HG03280 (cell line): ENCODE measurements around the gene SLC6A13.

Source experiments
- ATAC-seq: cut with Tn5 transposase; IDR thresholded peaks from one replicate; pipeline ENCODE4 v1.9.1; 2021; ENCODE audit warnings: mild to moderate bottlenecking, moderate library complexity; ENCODE audit not compliant: unreplicated experiment

Gene SLC6A13

GRCh38 chr12:234891-235415 lies 27.7 kb downstream of the SLC6A13 start:
- no peak for ATAC-seq

GRCh38 chr12:234019-234418 lies 28.6 kb downstream of the SLC6A13 start:
- ATAC-seq: no peak

- no peak for ATAC-seq
Measured at GRCh38 chr12:233615-233968, 29.0 kb downstream of the SLC6A13 start.

- no peak for ATAC-seq
Measured at GRCh38 chr12:232731-233614, 29.7 kb downstream of the SLC6A13 start.

- ATAC-seq: no peak
Measured at GRCh38 chr12:230925-231671, 31.5 kb downstream of the SLC6A13 start.

- no peak for ATAC-seq
Measured at GRCh38 chr12:229441-230191, 33.0 kb downstream of the SLC6A13 start.

GRCh38 chr12:228846-229200 lies 33.8 kb downstream of the SLC6A13 start:
- no peak for ATAC-seq

- ATAC-seq: no peak
Measured at GRCh38 chr12:227923-228845, 34.5 kb downstream of the SLC6A13 start.

GRCh38 chr12:227286-227915 lies 35.2 kb downstream of the SLC6A13 start:
- ATAC-seq: no peak

- ATAC-seq: no peak
Measured at GRCh38 chr12:226401-226800, 36.2 kb downstream of the SLC6A13 start.

- ATAC-seq: no peak
Measured at GRCh38 chr12:225012-225411, 37.6 kb downstream of the SLC6A13 start.

GRCh38 chr12:224330-224729 lies 38.3 kb downstream of the SLC6A13 start:
- no peak for ATAC-seq

- no peak for ATAC-seq
Measured at GRCh38 chr12:223841-224240, 38.8 kb downstream of the SLC6A13 start.

- ATAC-seq: no peak
Measured at GRCh38 chr12:221736-222135, 40.9 kb downstream of the SLC6A13 start.

GRCh38 chr12:220946-221550 lies 41.6 kb downstream of the SLC6A13 start:
- no peak for ATAC-seq

- ATAC-seq: no peak
Measured at GRCh38 chr12:220491-220890, 42.1 kb downstream of the SLC6A13 start.

GRCh38 chr12:219891-220352 lies 42.7 kb downstream of the SLC6A13 start:
- peak; percentile 77 for ATAC-seq

GRCh38 chr12:218728-219590 lies 43.7 kb downstream of the SLC6A13 start:
- ATAC-seq: no peak
